ENCODE measurements around the gene HHIPL1.

Gene HHIPL1

GRCh38 chr14:99673305-99674063 lies 28.6 kb downstream of the HHIPL1 start:
- no peak for TF ChIP-seq CTCF (IDR thresholded peaks at IDR 0.05)

GRCh38 chr14:99674064-99674650 lies 29.2 kb downstream of the HHIPL1 start:
- TF ChIP-seq CTCF (IDR thresholded peaks at IDR 0.05), result no peak

- no peak for TF ChIP-seq CTCF (IDR thresholded peaks at IDR 0.05)
Measured at GRCh38 chr14:99674776-99675381, 29.9 kb downstream of the HHIPL1 start.

GRCh38 chr14:99675382-99675835 lies 30.5 kb downstream of the HHIPL1 start:
- TF ChIP-seq CTCF (IDR thresholded peaks at IDR 0.05), result no peak

GRCh38 chr14:99675951-99676350 lies 31.0 kb downstream of the HHIPL1 start:
- TF ChIP-seq CTCF (IDR thresholded peaks at IDR 0.05), result no peak

GRCh38 chr14:99676657-99677056 lies 31.7 kb downstream of the HHIPL1 start:
- TF ChIP-seq CTCF (IDR thresholded peaks at IDR 0.05), result no peak

GRCh38 chr14:99677231-99678140 lies 32.6 kb downstream of the HHIPL1 start:
- no peak for TF ChIP-seq CTCF (IDR thresholded peaks at IDR 0.05)
